Mesothelial cell of epicardium (in vitro differentiated cells): ENCODE data around the gene GABRB2. TPM values are rescaled to one million over a fixed set of nuclear protein-coding genes. Genes with fewer than 3 reads are reported as not detected.

Source experiments
- DNase-seq, 2 experiments: peaks; one replicate each; pipeline ENCODE4 v3.0.0; 2021; ENCODE audit warnings: low spot score in 2 of 2; ENCODE audit not compliant: unreplicated experiment in 2 of 2
- H3K27ac Mint-ChIP-seq: 2 replicates; pipeline ENCODE4 v1.8.0; 2021; ENCODE audit warnings: mixed read lengths
- H3K27me3 Mint-ChIP-seq: 2 replicates; pipeline ENCODE4 v1.8.0; 2021; ENCODE audit warnings: low read depth, mixed read lengths
- H3K36me3 Mint-ChIP-seq: 2 replicates; pipeline ENCODE4 v1.8.0; 2021; ENCODE audit warnings: mixed read lengths
- H3K4me1 Mint-ChIP-seq: 2 replicates; pipeline ENCODE4 v1.8.0; 2021; ENCODE audit warnings: mixed read lengths
- H3K4me3 Mint-ChIP-seq: 2 replicates; pipeline ENCODE4 v1.8.0; 2021; ENCODE audit warnings: mild to moderate bottlenecking, moderate library complexity, mixed read lengths
- H3K9me3 Mint-ChIP-seq: 2 replicates; pipeline ENCODE4 v1.8.0; 2021; ENCODE audit warnings: mixed read lengths
- CTCF ChIP-seq: fragments of 200-600 bp; sonication (generic); IDR thresholded peaks from one replicate; pipeline ENCODE4 v1.5.0; 2021; ENCODE audit warnings: antibody characterized with exemption; ENCODE audit not compliant: unreplicated experiment
- total RNA-seq: library from RNA; stranded (reverse); gene quantifications from 3 replicates; pipeline ENCODE4 v1.2.1, GENCODE V29; 2021

The GABRB2 gene
- total RNA-seq, 1 donor from 2014 or later = 0.76 TPM

GRCh38 chr5:161344234-161344633 lies 202.3 kb downstream of the GABRB2 start:
- no peaks in the 10 kb centered on the region for H3K27me3 Mint-ChIP-seq
- no peak for TF ChIP-seq CTCF
- DNase-seq = no peak
- no peaks in the 10 kb centered on the region for H3K36me3 Mint-ChIP-seq
- H3K4me3 Mint-ChIP-seq = no peak overlapping the region
- no peak overlapping the region for H3K27ac Mint-ChIP-seq
- no peaks in the 10 kb centered on the region for H3K4me1 Mint-ChIP-seq
- no peaks in the 10 kb centered on the region for H3K9me3 Mint-ChIP-seq

- no peaks in the 10 kb centered on the region for H3K36me3 Mint-ChIP-seq
- TF ChIP-seq CTCF = no peak
- H3K4me1 Mint-ChIP-seq = no peaks in the 10 kb centered on the region
- no peak overlapping the region for H3K27ac Mint-ChIP-seq
- no peaks in the 10 kb centered on the region for H3K9me3 Mint-ChIP-seq
- no peak for DNase-seq
- no peaks in the 10 kb centered on the region for H3K27me3 Mint-ChIP-seq
- no peak overlapping the region for H3K4me3 Mint-ChIP-seq
These were observed 203.6 kb downstream of the GABRB2 start for GRCh38 chr5:161342886-161343285.

GRCh38 chr5:161340012-161340411 lies 206.5 kb downstream of the GABRB2 start:
- no peak for TF ChIP-seq CTCF
- no peaks in the 10 kb centered on the region for H3K27me3 Mint-ChIP-seq
- H3K4me3 Mint-ChIP-seq = no peak overlapping the region
- no peaks in the 10 kb centered on the region for H3K36me3 Mint-ChIP-seq
- no peaks in the 10 kb centered on the region for H3K9me3 Mint-ChIP-seq
- no peak overlapping the region for H3K27ac Mint-ChIP-seq
- no peaks in the 10 kb centered on the region for H3K4me1 Mint-ChIP-seq
- DNase-seq = no peak

- Mint-ChIP-seq H3K4me3 (no peak overlapping the region), H3K4me1 (no peaks in the 10 kb centered on the region)
- TF ChIP-seq CTCF = no peak
These were observed 213.2 kb downstream of the GABRB2 start for GRCh38 chr5:161333194-161333880.

GRCh38 chr5:161332343-161332742 lies 214.2 kb downstream of the GABRB2 start:
- no peak for TF ChIP-seq CTCF
- Mint-ChIP-seq H3K4me1 (peaks cover 3% of the 10 kb centered on the region), H3K9me3 (no peaks in the 10 kb centered on the region), H3K27me3 (no peaks in the 10 kb centered on the region), H3K36me3 (no peaks in the 10 kb centered on the region), H3K27ac (no peak overlapping the region), H3K4me3 (no peak overlapping the region)
- DNase-seq = no peak

More at GRCh38 chr5:161333194-161333880, 213.2 kb downstream of the GABRB2 start:
- no peak overlapping the region for H3K27ac Mint-ChIP-seq
- H3K27me3 Mint-ChIP-seq = no peaks in the 10 kb centered on the region
- no peaks in the 10 kb centered on the region for H3K9me3 Mint-ChIP-seq
- H3K36me3 Mint-ChIP-seq = no peaks in the 10 kb centered on the region
- no peak for DNase-seq
